Thoracic aorta (tissue), 2 donors: ENCODE results near the gene PAN3. TPM values are rescaled to one million over a fixed set of nuclear protein-coding genes. Genes with fewer than 3 reads are reported as not detected.

Source experiments
- ATAC-seq: fragments of 150-250 bp; one replicate; pipeline ENCODE4 v1.8.0; 2017; ENCODE audit warnings: low read depth; ENCODE audit not compliant: insufficient number of reproducible peaks, low FRiP score
- DNase-seq: peaks from one replicate; pipeline ENCODE4 v3.0.0-alpha.2; 2020; ENCODE audit warnings: low spot score
- H3K27ac ChIP-seq, 2 donors: fragments of 200-600 bp; sonication (generic); 1 replicate in 1 of 2; 2 replicates in 1 of 2; pipeline ENCODE4 v1.5.1; 2016; ENCODE audit warnings: mild to moderate bottlenecking in 2 of 2, moderate library complexity in 2 of 2
- H3K27me3 ChIP-seq: fragments of 200-600 bp; sonication (generic); replicated peaks from 2 replicates; pipeline ENCODE4 v1.6.0; 2016; ENCODE audit warnings: mild to moderate bottlenecking; ENCODE audit not compliant: insufficient read depth
- H3K36me3 ChIP-seq: fragments of 200-600 bp; sonication (generic); one replicate; pipeline ENCODE4 v1.5.1; 2016
- H3K4me1 ChIP-seq, 2 donors: fragments of 200-600 bp; sonication (generic); 1 replicate in 1 of 2; 2 replicates in 1 of 2; pipeline versions ENCODE4 v1.5.1 to v1.6.0; 2016; ENCODE audit warnings: low read depth in 2 of 2, mild to moderate bottlenecking in 1 of 2; ENCODE audit not compliant: control insufficient read depth in 1 of 2
- H3K4me3 ChIP-seq: fragments of 200-600 bp; sonication (generic); 2 replicates; pipeline ENCODE4 v1.5.1; 2016; ENCODE audit warnings: mild to moderate bottlenecking
- H3K9me3 ChIP-seq: fragments of 200-600 bp; sonication (generic); 2 replicates; pipeline ENCODE4 v1.5.1; 2016
- total RNA-seq, 2 donors: library from RNA; depleted of rRNA; stranded (reverse); fragments of >200 nt; gene quantifications; one replicate each; pipeline versions ENCODE4 v1.1.0 to v1.2.3, GENCODE V29; 2016
- TF ChIP-seq, protein P1 (sequence below): fragments of 200-600 bp; sonication (generic); IDR thresholded peaks from one replicate; pipeline ENCODE4 v1.5.1; 2019; ENCODE audit warnings: antibody characterized with exemption

PAN3 gene
- total RNA-seq, 2 donors from 2014 or later = 33.3 to 45.3 TPM

- TF ChIP-seq, protein P1, sequence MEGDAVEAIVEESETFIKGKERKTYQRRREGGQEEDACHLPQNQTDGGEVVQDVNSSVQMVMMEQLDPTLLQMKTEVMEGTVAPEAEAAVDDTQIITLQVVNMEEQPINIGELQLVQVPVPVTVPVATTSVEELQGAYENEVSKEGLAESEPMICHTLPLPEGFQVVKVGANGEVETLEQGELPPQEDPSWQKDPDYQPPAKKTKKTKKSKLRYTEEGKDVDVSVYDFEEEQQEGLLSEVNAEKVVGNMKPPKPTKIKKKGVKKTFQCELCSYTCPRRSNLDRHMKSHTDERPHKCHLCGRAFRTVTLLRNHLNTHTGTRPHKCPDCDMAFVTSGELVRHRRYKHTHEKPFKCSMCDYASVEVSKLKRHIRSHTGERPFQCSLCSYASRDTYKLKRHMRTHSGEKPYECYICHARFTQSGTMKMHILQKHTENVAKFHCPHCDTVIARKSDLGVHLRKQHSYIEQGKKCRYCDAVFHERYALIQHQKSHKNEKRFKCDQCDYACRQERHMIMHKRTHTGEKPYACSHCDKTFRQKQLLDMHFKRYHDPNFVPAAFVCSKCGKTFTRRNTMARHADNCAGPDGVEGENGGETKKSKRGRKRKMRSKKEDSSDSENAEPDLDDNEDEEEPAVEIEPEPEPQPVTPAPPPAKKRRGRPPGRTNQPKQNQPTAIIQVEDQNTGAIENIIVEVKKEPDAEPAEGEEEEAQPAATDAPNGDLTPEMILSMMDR = no peak
- H3K9me3 ChIP-seq = no peaks in the 10 kb centered on the region
- no peak for ATAC-seq
- DNase-seq = no peak
- H3K36me3 ChIP-seq = no peaks in the 10 kb centered on the region
- no peaks in the 10 kb centered on the region for H3K27me3 ChIP-seq
- H3K4me1 ChIP-seq = no peaks in the 10 kb centered on the region
- H3K27ac ChIP-seq = no peak overlapping the region
- no peak overlapping the region for H3K4me3 ChIP-seq
These were observed 177.8 kb downstream of the PAN3 start for GRCh38 chr13:28316129-28316528.

GRCh38 chr13:28316836-28317235 lies 178.5 kb downstream of the PAN3 start:
- ATAC-seq = no peak
- no peak overlapping the region for H3K27ac ChIP-seq
- no peaks in the 10 kb centered on the region for H3K27me3 ChIP-seq
- TF ChIP-seq, protein P1 = no peak
- H3K4me3 ChIP-seq = no peak overlapping the region
- DNase-seq = no peak
- no peaks in the 10 kb centered on the region for H3K36me3 ChIP-seq
- H3K4me1 ChIP-seq = no peaks in the 10 kb centered on the region
- no peaks in the 10 kb centered on the region for H3K9me3 ChIP-seq

- H3K27me3 ChIP-seq = no peaks in the 10 kb centered on the region
- TF ChIP-seq, protein P1 = no peak
- ATAC-seq = no peak
- H3K4me1 ChIP-seq = no peaks in the 10 kb centered on the region
- no peak overlapping the region for H3K4me3 ChIP-seq
- no peak for DNase-seq
- no peaks in the 10 kb centered on the region for H3K9me3 ChIP-seq
- H3K36me3 ChIP-seq = no peaks in the 10 kb centered on the region
- H3K27ac ChIP-seq = no peak overlapping the region
These were observed 180.2 kb downstream of the PAN3 start for GRCh38 chr13:28318496-28318895.

GRCh38 chr13:28319528-28319927 lies 181.2 kb downstream of the PAN3 start:
- ATAC-seq = no peak
- TF ChIP-seq, protein P1 = no peak
- no peak overlapping the region for H3K4me3 ChIP-seq

DNA sequence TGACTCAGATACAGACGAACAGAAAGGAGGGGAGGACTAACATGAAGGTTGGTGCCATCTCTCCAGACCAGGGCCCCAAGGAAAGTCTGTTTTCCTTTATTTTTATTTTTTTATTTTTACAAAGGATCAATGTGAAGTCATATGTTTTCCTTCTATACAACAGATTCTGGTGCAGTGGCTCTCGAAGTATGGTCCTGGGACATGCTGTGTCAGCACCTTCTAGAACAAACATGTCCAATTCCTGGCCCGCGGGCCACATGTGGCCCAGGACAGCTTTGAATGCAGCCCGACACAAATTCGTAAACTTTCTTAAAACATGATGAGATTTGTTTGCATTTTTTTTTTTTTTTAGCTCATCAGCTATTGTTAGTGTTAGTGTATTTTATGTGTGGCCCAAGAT lies 181.9 kb downstream of the PAN3 start:
- ATAC-seq = no peak
- Histone ChIP-seq H3K36me3 (no peaks in the 10 kb centered on the region), H3K9me3 (no peaks in the 10 kb centered on the region), H3K27ac (no peak overlapping the region), H3K4me1 (peaks cover 4 to 13% of the 10 kb centered on the region in 2 donors), H3K27me3 (no peaks in the 10 kb centered on the region), H3K4me3 (no peak overlapping the region)
- no peak for DNase-seq
- TF ChIP-seq, protein P1 = no peak

More at GRCh38 chr13:28319528-28319927, 181.2 kb downstream of the PAN3 start:
- DNase-seq = no peak
- Histone ChIP-seq H3K36me3 (no peaks in the 10 kb centered on the region), H3K9me3 (no peaks in the 10 kb centered on the region), H3K4me1 (peaks cover 2 to 6% of the 10 kb centered on the region in 2 donors), H3K27ac (no peak overlapping the region), H3K27me3 (no peaks in the 10 kb centered on the region)
